Measurements from ENCODE around the gene SH2D7.

- TF ChIP-seq EZH2 (IDR thresholded peaks at IDR 0.05) = no peak
- TF ChIP-seq FOXP2 (optimal IDR thresholded peaks at IDR 0.05; ENCODE audit: control extremely low read depth, extremely low read length, insufficient read depth) = no peak
These were observed 22.2 kb upstream of the SH2D7 start for GRCh38 chr15:78070049-78070700.

Data from SK-N-MC (cell line).